ENCODE measurements around the gene CLBA1.

The CLBA1 gene

DNA sequence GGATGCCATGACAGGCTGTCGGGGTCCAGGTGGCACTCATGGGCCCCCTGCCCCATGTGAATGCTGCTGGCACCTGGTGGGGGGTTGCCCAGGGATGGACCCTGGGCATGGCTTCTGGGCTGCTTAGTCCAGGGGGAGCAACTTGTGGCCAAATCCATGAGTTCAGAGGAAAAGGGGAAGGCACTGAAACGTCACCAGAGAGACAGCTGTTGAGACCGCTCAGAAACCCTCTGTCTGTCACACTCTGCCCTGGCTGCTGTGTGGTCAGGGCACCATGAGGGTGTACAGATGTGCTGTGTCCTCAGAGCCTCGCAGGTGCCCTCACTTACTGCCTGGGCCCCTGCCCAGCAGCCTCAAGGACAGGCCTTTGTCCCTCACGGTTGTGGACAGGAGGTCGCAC lies 9.4 kb downstream of the CLBA1 start:
- no peak for TF ChIP-seq CTCF (IDR thresholded peaks at IDR 0.05; ENCODE audit: low read depth, low read length)
- no peak for DNase-seq (ENCODE audit: extremely low read depth, low read depth)

- DNase-seq (ENCODE audit: extremely low read depth, low read depth) = no peak
- no peak for TF ChIP-seq CTCF (IDR thresholded peaks at IDR 0.05; ENCODE audit: low read depth, low read length)
Measured at GRCh38 chr14:104996032-104996431, 10.4 kb downstream of the CLBA1 start.

GRCh38 chr14:104996483-104996882 lies 10.9 kb downstream of the CLBA1 start:
- DNase-seq (ENCODE audit: extremely low read depth, low read depth) = no peak
- no peak for TF ChIP-seq CTCF (IDR thresholded peaks at IDR 0.05; ENCODE audit: low read depth, low read length)

DNA sequence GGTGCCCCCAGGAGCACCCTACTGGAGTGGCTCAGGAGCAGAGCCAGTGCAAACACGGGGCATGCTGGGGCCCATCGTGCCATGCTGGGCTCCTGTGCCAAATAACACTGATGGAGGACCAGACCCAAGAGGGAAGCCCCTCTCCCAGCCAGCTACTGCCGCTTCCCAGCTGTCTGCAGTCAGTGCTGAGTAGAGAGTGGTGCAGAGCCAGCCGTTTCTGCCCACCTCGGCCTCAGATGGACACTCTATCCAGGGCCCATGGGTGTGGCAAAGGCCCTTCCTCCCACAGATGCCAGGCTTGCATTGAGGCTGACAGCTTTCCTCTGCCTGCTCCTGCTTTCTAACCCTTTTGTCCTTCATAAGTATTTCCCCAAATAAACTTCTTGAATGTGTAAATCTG lies 13.2 kb downstream of the CLBA1 start:
- no peak for DNase-seq (ENCODE audit: extremely low read depth, low read depth)
- TF ChIP-seq CTCF (IDR thresholded peaks at IDR 0.05; ENCODE audit: low read depth, low read length) = no peak

GRCh38 chr14:104999361-104999760 lies 13.8 kb downstream of the CLBA1 start:
- no peak for DNase-seq (ENCODE audit: extremely low read depth, low read depth)
- no peak for TF ChIP-seq CTCF (IDR thresholded peaks at IDR 0.05; ENCODE audit: low read depth, low read length)

- no peak for TF ChIP-seq CTCF (IDR thresholded peaks at IDR 0.05; ENCODE audit: low read depth, low read length)
- DNase-seq (ENCODE audit: extremely low read depth, low read depth) = no peak
Measured at GRCh38 chr14:105005329-105005928, 19.8 kb downstream of the CLBA1 start.

- TF ChIP-seq CTCF (IDR thresholded peaks at IDR 0.05; ENCODE audit: low read depth, low read length) = no peak
- no peak for DNase-seq (ENCODE audit: extremely low read depth, low read depth)
Measured at GRCh38 chr14:105005929-105006830, 20.6 kb downstream of the CLBA1 start.

Data from AG09319 (cell line).